CD4-positive, alpha-beta T cell treated with Interleukin-10 for 1 hour (primary cell): Measurements from ENCODE around the gene DRG1.
"Not testable (repeated sequence)": the region's sequence is repeated elsewhere in the genome, so short reads cannot be mapped to it uniquely, and the experiment has no call there.

Experiments used
- DNase-seq: peaks from one replicate; pipeline ENCODE4 v3.0.0-alpha.2; 2020

Gene DRG1

DNA sequence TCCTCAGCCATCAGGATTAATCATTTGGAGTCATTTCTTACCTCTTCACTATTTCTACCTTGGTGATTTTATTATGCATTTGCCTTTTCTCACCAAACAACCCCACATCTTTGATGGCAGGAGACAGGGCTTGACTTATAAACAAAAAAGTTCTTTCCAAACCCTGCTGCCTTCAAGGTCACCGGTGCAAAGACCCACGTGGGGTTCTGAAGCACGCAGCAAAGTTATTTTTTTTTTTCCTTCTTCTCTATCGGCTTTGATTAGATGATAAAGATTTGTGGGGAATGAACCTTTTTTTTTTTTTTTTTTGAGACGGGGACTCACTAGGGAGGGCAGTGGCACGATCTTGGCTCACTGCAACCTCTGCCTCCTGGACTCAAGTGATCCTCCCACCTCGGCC lies 44.1 kb downstream of the DRG1 start:
- no peak for DNase-seq

DNA sequence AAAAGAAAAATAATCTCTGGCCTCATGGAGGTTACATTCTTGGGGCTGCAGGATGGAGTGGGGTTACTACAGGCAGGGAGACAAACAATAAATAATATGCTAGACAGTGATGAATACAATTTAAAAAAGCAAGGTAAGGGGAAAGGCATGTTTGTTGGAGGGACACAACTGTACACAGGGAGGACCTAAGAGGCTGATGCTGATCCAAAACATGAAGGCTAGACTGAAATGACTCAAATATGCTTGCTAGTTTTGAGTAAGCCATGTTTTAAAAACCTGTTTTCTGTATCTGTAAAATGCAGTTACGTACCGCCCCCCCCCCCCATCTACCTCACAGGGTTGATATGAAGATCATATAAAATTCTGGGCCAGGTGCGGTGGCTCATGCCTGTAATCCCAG lies 46.2 kb downstream of the DRG1 start:
- no peak for DNase-seq

DNA sequence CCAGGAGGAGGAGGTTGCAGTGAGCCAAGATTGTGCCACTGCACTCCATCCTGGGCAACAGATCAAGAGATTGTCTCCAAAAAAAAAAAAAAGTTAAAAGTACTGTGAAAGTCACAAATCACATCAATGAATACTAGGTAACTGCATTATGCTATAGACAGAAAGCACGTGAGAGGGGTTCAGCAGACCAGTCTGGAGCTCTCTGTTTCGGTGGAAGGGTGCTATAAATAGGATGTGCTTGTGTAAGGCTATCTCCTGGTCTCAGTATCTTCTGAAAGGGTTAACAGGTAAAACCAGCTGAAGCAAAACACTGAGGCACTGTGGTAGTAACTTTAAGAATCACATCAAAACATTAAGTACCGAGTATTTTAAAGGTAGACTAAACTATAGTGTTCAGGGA lies 46.8 kb downstream of the DRG1 start:
- no peak for DNase-seq

DNA sequence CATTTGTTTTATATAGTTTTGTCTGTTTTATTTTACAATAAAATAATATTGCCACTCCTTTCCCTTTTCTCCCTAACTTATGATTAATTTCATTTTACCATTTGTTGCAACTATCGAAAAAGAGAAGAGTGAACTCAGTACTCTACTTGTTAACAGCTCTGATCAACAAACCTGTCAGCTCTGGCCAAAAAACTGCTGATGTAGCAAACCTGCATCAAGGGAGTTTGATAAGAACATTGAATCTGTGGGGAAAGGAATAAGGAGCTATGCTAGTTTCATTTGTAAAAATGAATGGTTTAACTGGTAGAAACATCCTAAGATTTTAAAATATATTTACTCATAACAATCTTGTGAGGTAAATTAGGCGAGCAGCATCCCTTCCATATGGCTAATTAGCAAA lies 47.4 kb downstream of the DRG1 start:
- DNase-seq: no peak

DNA sequence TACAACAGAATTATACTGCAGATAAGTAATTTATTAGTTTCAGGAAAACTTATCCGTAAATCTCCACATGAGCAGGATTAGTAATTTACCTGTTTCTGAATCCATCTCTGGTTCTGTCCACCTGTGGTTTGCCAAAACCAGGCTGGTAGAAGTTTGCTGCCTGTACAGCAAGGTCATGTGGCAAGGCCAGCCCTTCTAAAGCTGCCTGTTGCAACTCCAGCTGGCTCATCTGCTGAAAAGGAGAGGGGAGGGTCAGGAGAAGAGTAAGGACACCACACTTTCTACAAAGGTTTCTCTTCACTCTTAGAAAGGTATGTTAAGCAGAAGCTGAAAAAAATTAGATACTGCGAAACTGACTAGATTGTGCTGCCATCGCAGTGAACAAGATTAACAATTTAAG lies 47.9 kb downstream of the DRG1 start:
- DNase-seq: no peak

DNA sequence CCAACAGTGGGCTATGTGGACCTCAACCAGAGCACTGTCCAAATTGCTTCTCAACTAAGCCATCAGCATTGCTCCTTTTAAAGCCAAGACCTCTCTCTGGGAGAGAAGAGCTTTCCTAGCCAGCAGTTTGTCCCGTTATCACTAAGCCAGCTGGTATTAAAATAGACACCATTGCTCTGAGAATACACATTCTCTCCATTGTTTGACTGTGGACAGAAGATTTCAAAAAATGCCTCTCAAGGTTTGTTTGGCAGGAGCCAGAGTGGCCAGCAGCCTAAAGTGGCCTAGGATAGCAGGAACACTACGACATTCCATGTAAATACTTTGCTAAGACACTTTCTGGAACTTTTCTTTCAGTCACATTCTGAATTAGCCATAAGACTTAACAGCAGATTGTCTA lies 49.0 kb downstream of the DRG1 start:
- no peak for DNase-seq

DNA sequence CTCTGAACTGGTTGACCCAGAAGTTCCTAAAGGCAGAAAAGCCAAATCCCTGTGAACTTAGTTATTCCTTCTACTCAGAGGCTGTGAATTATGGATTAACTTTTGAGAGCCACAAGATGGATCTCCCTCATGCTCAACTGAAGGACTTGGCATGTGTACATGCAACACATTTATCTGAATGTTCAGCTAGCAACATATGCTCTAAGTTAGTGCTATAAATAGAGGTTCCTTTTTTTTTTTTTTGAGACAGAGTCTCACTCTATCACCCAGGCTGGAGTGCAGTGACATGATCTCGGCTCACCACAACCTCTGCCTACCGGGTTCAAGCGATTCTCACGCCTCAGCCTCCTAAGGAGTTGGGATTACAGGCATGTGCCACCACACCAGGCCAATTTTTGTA lies 50.1 kb downstream of the DRG1 start:
- DNase-seq: no peak

DNA sequence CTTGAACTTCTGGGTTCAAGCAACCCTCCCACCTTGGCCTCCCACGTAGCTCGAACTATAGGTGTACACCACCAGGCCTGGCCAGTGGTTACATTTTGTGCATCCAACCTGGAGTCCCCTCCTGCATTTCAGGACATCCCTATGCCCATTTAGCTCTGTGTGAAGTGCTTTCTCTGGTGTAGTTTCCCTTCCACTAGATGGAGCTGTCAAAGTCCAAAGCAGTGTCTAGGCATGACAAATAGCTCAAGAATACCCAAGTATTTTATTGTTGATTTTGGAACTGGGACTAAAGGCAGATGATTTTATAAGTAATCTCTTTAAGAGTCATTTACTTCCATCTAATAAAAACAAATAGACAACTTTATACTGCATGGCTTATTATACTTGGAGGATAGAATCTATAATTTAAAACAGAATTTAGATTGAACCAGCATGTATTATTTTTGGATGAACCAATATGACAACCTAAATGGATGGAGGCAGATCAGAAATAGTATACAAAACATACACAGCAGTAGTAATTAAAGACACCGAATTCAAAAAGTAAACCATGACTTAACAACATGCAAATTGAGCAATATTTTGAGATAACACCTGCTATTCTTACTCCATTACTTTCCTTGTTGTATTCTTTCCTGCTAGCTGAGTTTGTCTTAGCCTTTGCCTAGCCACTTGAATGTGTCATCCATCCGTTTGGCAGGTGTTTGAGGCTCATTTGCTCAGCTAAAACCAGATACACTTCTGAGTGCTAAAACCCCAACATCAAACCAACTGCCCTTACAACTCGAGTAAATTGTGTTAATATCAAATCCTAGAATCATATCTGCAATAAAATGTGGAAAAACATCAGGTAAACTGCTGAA lies 52.5 kb downstream of the DRG1 start:
- DNase-seq: peak; percentile 46

DNA sequence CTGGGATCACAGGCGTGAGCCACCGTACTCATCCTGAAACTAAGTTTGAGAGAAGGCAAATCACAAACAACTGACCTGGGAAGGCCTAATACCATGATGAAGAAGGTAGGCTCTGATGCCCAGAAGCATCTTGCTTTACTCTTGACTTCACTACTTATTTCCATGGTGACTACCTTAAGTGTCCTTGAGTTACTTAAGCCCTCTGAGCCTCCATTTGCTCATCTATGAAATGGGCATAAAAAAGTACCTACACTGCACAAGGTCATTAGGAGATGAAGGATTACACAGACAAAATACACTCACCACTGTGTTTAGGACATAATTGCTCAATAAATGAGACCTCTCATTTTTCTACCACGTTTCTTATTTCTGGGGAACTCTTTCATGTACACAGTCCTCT lies 62.3 kb downstream of the DRG1 start:
- DNase-seq: no peak

DNA sequence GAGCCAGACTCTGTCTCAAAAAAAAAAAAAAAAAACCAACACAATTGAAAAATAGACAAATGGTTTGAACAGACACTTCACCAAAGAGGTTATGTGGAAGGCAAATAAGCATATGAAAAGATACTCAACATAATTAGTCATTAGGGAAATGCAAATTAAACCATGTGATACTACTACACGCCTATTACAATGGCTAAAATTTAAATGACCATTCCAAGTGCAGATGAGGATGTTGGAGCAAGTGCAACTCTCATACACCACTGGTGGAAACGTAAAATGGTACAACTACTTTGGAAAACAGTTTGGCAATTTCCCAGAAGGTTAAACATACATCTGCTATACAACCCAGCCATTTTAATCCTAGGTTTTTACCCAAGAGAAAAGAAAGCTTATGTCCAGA lies 65.9 kb downstream of the DRG1 start:
- no peak for DNase-seq

DNA sequence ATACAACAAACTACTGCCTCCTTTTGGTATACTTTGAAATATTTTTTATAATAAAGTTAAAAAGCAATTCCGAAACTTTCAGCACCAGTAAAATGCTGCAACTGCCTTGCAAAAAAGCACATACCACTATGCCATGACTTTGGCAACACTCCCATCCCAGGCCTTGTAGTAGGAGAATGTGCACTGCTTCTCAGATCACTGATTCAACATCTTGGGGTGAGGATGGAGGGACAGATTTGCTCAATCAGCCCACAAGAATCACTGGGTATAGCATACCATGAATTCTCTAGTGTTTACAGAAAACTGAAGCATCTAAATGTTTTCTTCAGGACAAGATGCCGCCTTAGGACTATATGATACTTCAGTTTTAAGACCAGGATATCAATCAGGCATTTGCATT lies 75.3 kb downstream of the DRG1 start:
- DNase-seq: no peak

DNA sequence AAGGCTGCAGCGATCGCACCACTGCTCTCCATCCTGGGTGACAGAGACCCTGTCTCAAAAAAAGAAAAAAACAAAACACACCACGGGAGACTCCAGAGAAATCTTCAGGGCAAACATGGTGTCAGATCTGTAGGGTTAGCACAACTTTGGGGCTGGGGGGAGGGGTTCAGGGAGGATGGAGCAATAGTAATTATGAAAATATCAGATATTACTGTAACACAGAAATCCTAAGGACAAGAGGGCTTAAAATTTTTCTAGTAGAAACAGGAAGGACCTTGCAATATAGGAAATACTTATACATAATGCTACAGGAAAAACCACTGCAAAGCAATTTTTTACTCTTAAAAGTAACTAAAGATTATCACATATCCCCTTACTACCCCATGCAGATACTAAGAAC lies 76.4 kb downstream of the DRG1 start:
- DNase-seq: no peak

DNA sequence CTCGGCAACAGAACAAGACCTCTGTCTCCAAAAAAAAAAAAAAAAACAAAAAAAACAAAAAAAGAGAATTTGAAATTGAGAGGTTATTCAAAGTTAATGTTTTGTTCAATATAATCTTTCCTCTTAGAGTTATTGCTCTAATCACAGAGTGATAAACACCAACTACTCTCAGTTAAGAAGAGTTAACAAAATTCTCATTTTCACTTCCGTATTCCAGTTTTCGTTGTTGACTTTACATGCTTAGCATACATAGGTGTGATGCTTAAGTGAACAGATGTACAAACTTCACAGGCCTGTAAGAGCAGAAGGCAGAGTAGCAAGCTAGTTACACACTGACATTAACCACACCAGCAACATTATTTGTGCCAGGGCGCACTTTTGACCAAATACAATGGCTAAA lies 77.9 kb downstream of the DRG1 start:
- DNase-seq: no peak

DNA sequence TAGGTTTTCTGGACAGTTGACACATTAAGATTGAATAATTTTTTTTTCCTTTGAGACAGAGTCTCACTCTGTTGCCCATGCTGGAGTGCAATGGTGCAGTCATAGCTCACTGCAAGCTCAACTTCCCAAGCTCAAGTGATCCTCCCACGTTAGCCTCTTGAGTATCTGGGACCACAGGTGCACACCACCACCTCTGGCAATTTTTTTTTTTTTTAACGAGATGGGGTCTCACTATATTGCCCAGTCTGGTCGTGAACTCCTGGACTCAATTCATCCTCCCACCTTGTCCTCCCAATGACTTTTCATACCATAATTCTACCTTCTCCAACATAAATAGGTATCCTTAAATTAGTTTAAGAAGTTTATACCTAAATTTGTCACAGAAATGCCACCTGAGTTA lies 81.7 kb downstream of the DRG1 start:
- no peak for DNase-seq

DNA sequence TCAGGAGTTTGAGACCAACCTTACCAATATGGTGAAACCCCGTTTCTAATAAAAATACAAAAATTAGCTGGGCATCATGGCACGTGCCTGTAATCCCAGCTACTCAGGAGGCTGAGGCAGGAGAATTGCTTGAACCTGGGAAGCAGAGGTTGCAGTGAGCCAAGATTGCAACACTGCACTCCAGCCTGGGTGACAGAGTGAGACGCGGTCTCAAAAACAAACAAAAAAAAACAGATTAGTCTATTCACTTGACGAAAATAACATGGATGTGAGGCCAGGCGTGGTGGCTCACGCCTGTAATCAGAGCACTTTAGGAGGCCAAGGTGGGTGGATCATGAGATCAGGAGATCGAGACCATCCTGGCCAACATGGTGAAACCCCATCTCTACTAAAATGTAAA lies 83.1 kb downstream of the DRG1 start:
- not testable (repeated sequence) for DNase-seq
